MM.1S (cell line): ENCODE measurements around the gene CD40.

Experiments
- DNase-seq: peaks from one replicate; pipeline ENCODE4 v3.0.0-alpha.2; 2015
- H2AFZ ChIP-seq: fragments of 300-600 bp; sonication (generic); 2 replicates; pipeline ENCODE4 v1.6.0; 2016; ENCODE audit warnings: antibody characterized with exemption, low read length
- H3F3A ChIP-seq: fragments of 300-600 bp; sonication (generic); 2 replicates; pipeline ENCODE4 v1.6.1; 2016; ENCODE audit warnings: mild to moderate bottlenecking, antibody characterized with exemption, low read length, moderate library complexity, mixed read lengths; ENCODE audit not compliant: insufficient read depth
- H3K27ac ChIP-seq: fragments of 300-600 bp; sonication (generic); 2 replicates; pipeline ENCODE4 v1.5.1; 2016; ENCODE audit warnings: mild to moderate bottlenecking, low read length
- H3K27me3 ChIP-seq: fragments of 300-600 bp; sonication (generic); replicated peaks from 2 replicates; pipeline ENCODE4 v1.6.0; 2016; ENCODE audit warnings: low read length; ENCODE audit not compliant: insufficient read depth
- H3K36me3 ChIP-seq: fragments of 300-600 bp; sonication (generic); replicated peaks from 2 replicates; pipeline ENCODE4 v1.6.1; 2016; ENCODE audit warnings: mild to moderate bottlenecking, low read length, mixed read lengths; ENCODE audit not compliant: insufficient read depth
- H3K4me1 ChIP-seq: fragments of 300-600 bp; sonication (generic); 2 replicates; pipeline ENCODE4 v1.6.1; 2016; ENCODE audit warnings: low read length, mixed read lengths
- H3K4me2 ChIP-seq: fragments of 300-600 bp; sonication (generic); 2 replicates; pipeline ENCODE4 v1.6.0; 2016; ENCODE audit warnings: low read depth, low read length
- H3K4me3 ChIP-seq: fragments of 300-600 bp; sonication (generic); 2 replicates; pipeline ENCODE4 v1.5.1; 2016; ENCODE audit warnings: low read length, mixed read lengths
- H3K79me2 ChIP-seq: fragments of 300-600 bp; sonication (generic); 2 replicates; pipeline ENCODE4 v1.6.1; 2016; ENCODE audit warnings: mixed run types, low read length, mixed read lengths
- H3K9ac ChIP-seq: fragments of 300-600 bp; sonication (generic); 2 replicates; pipeline ENCODE4 v1.6.1; 2016; ENCODE audit warnings: low read length, mixed read lengths
- H3K9me2 ChIP-seq: fragments of 300-600 bp; sonication (generic); replicated peaks from 2 replicates; pipeline ENCODE4 v1.6.1; 2016; ENCODE audit warnings: mild to moderate bottlenecking, low read length, mixed read lengths; ENCODE audit not compliant: insufficient read depth
- H3K9me3 ChIP-seq: fragments of 300-600 bp; sonication (generic); replicated peaks from 2 replicates; pipeline ENCODE4 v1.6.1; 2016; ENCODE audit warnings: mild to moderate bottlenecking, low read length, mixed read lengths; ENCODE audit not compliant: insufficient read depth
- H4K20me1 ChIP-seq: fragments of 300-600 bp; sonication (generic); 2 replicates; pipeline ENCODE4 v1.6.1; 2016; ENCODE audit warnings: mild to moderate bottlenecking, low read length, moderate library complexity, mixed read lengths; ENCODE audit not compliant: insufficient read depth
- CTCF ChIP-seq: fragments of 300-600 bp; sonication (generic); IDR thresholded peaks from 2 replicates; pipeline ENCODE4 v1.5.1; 2016; ENCODE audit warnings: antibody characterized with exemption, low read length, mixed read lengths
- EZH2 ChIP-seq: fragments of 300-600 bp; sonication (generic); optimal IDR thresholded peaks from 2 replicates; pipeline ENCODE3; 2017; ENCODE audit warnings: low read depth, mild to moderate bottlenecking, antibody characterized with exemption, low read length, mixed read lengths
- EZH2phosphoT487 ChIP-seq: fragments of 300-600 bp; sonication (generic); IDR thresholded peaks from 2 replicates; pipeline ENCODE4 v1.6.1; 2018; ENCODE audit warnings: antibody characterized with exemption, low read length

CD40 gene

GRCh38 chr20:46117704-46118467 lies at the start of gene CD40:
Gene CD40 (plus strand): TSS chr20:46118314. CDS start chr20:46118344, 30 bp downstream.
- H3K9ac ChIP-seq: peak within 1 kb of the TSS; percentile 37; the same call in 1 of the 2 replicates
- peaks cover 29% of the 10 kb centered on the region for H3K4me1 ChIP-seq
- H3F3A ChIP-seq: peaks cover 9% of the 10 kb centered on the region; the same call in 1 of the 2 replicates
- DNase-seq: peak; percentile 74
- no peak within 1 kb of the TSS for H3K27ac ChIP-seq
- no peaks in the 10 kb centered on the region for H3K9me2 ChIP-seq
- H3K27me3 ChIP-seq: peaks cover 30% of the 10 kb centered on the region
- TF ChIP-seq CTCF: no peak
- no peak for TF ChIP-seq EZH2
- TF ChIP-seq EZH2phosphoT487: no peak
- peak within 1 kb of the TSS; percentile 73 for H2AFZ ChIP-seq
- H4K20me1 ChIP-seq: no peaks in the 10 kb centered on the region
- H3K36me3 ChIP-seq: no peaks in the 10 kb centered on the region
- no peaks in the 10 kb centered on the region for H3K9me3 ChIP-seq
- H3K4me3 ChIP-seq: peak within 1 kb of the TSS; percentile 63
- H3K79me2 ChIP-seq: no peaks in the 10 kb centered on the region
- peak within 1 kb of the TSS; percentile 88 for H3K4me2 ChIP-seq

GRCh38 chr20:46070215-46070900 lies 47.8 kb upstream of the CD40 start:
- Histone ChIP-seq H3K27me3 (no peaks in the 10 kb centered on the region), H3K4me3 (no peak overlapping the region), H2AFZ (no peak overlapping the region), H3K9me3 (no peaks in the 10 kb centered on the region), H3K9me2 (no peaks in the 10 kb centered on the region), H3K79me2 (0 out of 2 replicates have a peak, but pooled peaks cover 3% of the 10 kb centered on the region), H3K9ac (no peak overlapping the region), H3K4me2 (no peak overlapping the region), H3K36me3 (peaks cover 5% of the 10 kb centered on the region; the same call in 1 of the 2 replicates), H3K27ac (no peak overlapping the region), H4K20me1 (no peaks in the 10 kb centered on the region), H3K4me1 (no peaks in the 10 kb centered on the region), H3F3A (no peaks in the 10 kb centered on the region)
- TF ChIP-seq EZH2phosphoT487: no peak
- no peak for TF ChIP-seq CTCF
- no peak for TF ChIP-seq EZH2
- DNase-seq: no peak

- Histone ChIP-seq H3F3A (no peaks in the 10 kb centered on the region), H3K9me3 (no peaks in the 10 kb centered on the region), H3K4me1 (no peaks in the 10 kb centered on the region), H2AFZ (no peak overlapping the region), H3K9ac (no peak overlapping the region), H3K27me3 (no peaks in the 10 kb centered on the region), H3K27ac (no peak overlapping the region), H3K79me2 (0 out of 2 replicates have a peak, but pooled peaks cover 3% of the 10 kb centered on the region), H3K4me3 (no peak overlapping the region), H3K4me2 (no peak overlapping the region), H3K36me3 (peaks cover 5% of the 10 kb centered on the region; the same call in 1 of the 2 replicates), H3K9me2 (no peaks in the 10 kb centered on the region), H4K20me1 (no peaks in the 10 kb centered on the region)
- DNase-seq: no peak
- no peak for TF ChIP-seq CTCF
- no peak for TF ChIP-seq EZH2phosphoT487
- TF ChIP-seq EZH2: no peak
Observed at GRCh38 chr20:46071573-46071972, 46.5 kb upstream of the CD40 start.
